Retinal pigment epithelial cell (primary cell): ENCODE results near the gene TENM4.

ENCODE experiments used
- DNase-seq: peaks from one replicate; pipeline ENCODE4 v3.0.0-alpha.2; 2010; ENCODE audit warnings: low read depth
- H3K4me3 ChIP-seq: 2 replicates; pipeline ENCODE4 v1.5.1; 2011; ENCODE audit warnings: mild to moderate bottlenecking, low read length, control low read depth, moderate library complexity
- CTCF ChIP-seq: conservative IDR thresholded peaks from 2 replicates; pipeline ENCODE4 v1.5.1; 2011; ENCODE audit warnings: low read depth, low read length, control low read depth, inconsistent platforms

The TENM4 gene

DNA sequence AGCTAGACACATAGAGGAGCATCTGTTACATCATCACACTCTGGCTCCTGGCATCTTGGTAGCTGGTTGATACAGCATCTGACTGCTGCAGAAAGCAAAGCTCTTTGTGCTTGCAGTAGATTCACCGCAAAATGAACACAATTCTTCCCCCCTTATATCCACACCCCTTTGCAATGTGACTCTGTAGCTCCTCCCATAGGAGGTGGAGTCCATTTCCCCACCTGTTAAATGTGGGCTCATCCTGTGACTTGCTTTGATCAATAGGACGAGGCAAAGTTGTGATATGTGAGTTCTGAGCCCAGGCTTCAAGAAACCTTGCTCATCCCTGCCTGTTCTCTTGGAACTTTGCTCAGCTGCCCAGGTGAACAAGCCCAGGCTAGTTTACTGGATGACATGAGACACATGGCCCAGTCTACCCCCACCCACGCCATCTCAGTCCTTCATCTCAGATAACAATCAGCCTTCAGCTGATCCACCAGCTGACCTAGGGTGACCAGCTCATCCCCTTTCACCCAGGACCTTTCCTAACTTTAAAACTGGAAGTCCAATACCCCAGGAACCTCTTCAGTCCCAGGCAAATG lies 272.2 kb downstream of the TENM4 start:
- no peak for DNase-seq
- TF ChIP-seq CTCF, result no peak
- no peak overlapping the region for H3K4me3 ChIP-seq

DNA sequence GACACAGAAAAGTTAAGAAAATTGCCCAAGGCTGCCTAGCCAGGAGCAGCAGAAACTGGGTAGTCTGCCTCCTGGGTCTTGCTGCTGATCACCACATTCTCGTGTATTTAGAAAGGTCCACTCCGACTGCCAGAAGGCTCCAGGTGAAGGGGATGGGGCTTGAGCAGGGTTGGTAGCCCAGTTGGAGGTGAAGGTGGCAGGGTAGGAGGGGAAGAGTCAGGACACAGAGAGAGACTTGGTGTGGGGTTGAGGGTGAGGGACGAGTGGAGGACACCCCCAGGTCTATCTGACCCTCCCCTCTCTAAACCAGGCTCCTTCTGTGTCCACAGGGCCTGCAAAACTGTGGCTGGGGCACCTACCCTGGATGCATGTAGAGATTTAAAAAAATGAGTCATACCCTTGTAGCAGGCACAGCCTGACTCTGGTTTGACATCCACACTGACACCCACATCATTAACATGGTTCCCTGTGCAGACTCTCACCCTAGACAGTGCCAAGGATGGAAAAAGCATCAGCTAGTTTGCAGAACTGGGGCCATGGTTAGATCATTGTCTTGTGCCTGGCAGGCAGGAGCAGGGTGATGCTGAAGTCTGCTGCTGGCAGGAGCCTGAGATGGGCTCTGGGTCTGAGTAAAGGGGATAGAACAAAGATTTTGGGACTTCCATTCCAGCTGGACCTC lies 273.2 kb downstream of the TENM4 start:
- no peak for TF ChIP-seq CTCF
- peak; percentile 84 for DNase-seq
- H3K4me3 ChIP-seq, result no peak overlapping the region

GRCh38 chr11:79165908-79166307 lies 274.9 kb downstream of the TENM4 start:
- no peak overlapping the region for H3K4me3 ChIP-seq
- TF ChIP-seq CTCF, result no peak
- DNase-seq, result no peak

DNA sequence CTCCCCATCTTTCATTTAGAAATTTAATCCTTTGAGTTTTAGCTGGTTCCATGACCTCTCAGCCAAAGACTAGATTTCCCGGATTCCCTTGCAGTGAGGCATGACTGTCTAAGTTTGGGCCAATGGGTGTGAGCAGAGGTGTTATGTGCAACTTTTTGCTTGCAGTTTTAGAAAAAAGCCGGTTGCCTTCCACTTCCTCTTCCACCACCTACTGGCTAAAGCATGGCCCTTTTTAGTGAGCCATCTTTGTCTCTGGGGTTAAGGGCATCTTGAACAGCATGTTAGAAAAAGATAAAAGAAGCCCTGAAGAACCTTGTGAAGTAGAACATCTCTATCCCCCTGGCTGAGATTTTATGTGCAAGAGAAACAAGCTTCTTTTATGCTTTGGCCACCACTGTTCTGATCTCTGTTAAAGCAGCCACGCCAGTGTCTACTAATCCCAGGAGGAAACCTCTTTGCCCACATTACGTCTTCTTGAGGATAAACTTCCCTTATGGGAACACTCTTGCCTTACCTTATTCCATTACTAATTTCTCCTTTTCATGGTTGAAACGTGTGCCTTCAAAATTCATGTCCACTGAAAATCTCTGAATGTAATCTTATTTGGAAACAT lies 279.9 kb downstream of the TENM4 start:
- peak; percentile 61 for TF ChIP-seq CTCF
- no peak for DNase-seq

GRCh38 chr11:79159657-79160450 lies 281.0 kb downstream of the TENM4 start:
- H3K4me3 ChIP-seq, result no peak overlapping the region
- TF ChIP-seq CTCF, result peak; percentile 41
- no peak for DNase-seq

More for the DNA sequence above, 279.9 kb downstream of the TENM4 start:
- no peak overlapping the region for H3K4me3 ChIP-seq

DNA sequence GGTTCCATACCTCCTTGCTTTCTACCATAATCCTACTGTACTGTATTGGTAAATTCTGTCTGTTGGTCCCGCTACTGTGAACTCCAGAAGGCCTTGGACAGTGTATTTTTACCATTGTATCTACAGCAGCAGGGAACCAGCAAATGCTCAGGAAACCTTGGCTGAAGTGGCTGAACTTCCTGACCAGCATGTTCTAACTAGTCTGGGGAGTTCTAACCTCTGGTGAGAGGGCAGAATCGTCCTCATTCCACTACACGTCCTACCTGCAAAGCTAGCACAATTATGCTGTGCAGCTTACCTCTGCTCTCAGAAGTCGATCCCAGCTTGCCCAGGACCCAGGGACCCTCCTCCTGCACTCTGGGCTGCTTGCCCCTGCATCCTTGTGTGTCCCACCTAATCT lies 283.1 kb downstream of the TENM4 start:
- no peak overlapping the region for H3K4me3 ChIP-seq
- no peak for DNase-seq
- TF ChIP-seq CTCF, result no peak
